Activated CD4-positive, alpha-beta T cell treated with anti-CD3 and anti-CD28 coated beads, Interleukin-2, amount 10 ng/mL, durations not matched to agents 7 days and 5 days (primary cell): ENCODE data around the gene TENM4. TPM values are rescaled to one million over a fixed set of nuclear protein-coding genes. Genes with fewer than 3 reads are reported as not detected.

Experiments
- CTCF ChIA-PET: fragments of 350-600 bp; sonication (Branson Sonifier 250); formaldehyde crosslinking; loops from one replicate; lab custom pipeline; 2021; ENCODE audit warnings: antibody characterized with exemption; lab: Charles Lee
- POLR2A ChIA-PET: fragments of 350-600 bp; sonication (Branson Sonifier 250); formaldehyde crosslinking; loops from one replicate; lab custom pipeline; 2021; ENCODE audit warnings: antibody characterized with exemption; lab: Charles Lee
- DNase-seq: peaks from one replicate; pipeline ENCODE4 v3.0.0-alpha.2; 2020
- H3K27ac Mint-ChIP-seq: one replicate; pipeline ENCODE4 v1.8.0; 2021; ENCODE audit warnings: mild to moderate bottlenecking, moderate library complexity, mixed read lengths
- H3K27me3 Mint-ChIP-seq: one replicate; pipeline ENCODE4 v1.8.0; 2021; ENCODE audit warnings: mixed read lengths
- H3K36me3 Mint-ChIP-seq: one replicate; pipeline ENCODE4 v1.8.0; 2021; ENCODE audit warnings: low read depth, mixed read lengths
- H3K4me1 Mint-ChIP-seq: one replicate; pipeline ENCODE4 v1.8.0; 2021; ENCODE audit warnings: mixed read lengths
- H3K4me3 Mint-ChIP-seq: one replicate; pipeline ENCODE4 v1.8.0; 2021; ENCODE audit warnings: mild to moderate bottlenecking, moderate library complexity, mixed read lengths
- H3K9me3 Mint-ChIP-seq: one replicate; pipeline ENCODE4 v1.8.0; 2021; ENCODE audit warnings: mixed read lengths
- total RNA-seq, 2 experiments: library from RNA; stranded (reverse); gene quantifications; one replicate each; pipeline ENCODE4 v1.2.3, GENCODE V29; 2021

TENM4 gene
- total RNA-seq, 2 experiments from 2014 or later, result not detected

DNA sequence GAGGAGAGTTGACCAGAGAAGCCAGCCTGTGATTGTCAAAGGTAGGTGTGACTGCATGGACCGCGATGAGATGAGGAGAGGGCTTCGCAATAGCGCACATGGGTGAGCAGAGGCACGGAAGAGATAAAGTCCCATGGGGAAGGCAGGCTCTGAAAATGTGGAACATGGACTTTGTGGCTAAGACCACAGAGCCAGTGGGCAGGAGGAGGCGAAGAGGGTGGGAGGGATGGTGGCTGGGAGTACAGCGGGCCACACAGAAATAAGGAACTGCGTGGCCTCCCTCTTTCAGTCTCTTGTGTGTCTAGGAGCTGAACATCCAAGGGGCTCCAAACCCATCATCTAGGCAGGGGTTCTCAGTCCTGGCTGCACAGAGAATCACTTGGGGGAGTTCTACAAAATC, 98.6 kb downstream of the TENM4 start:
- no peaks in the 10 kb centered on the region for H3K36me3 Mint-ChIP-seq
- no peaks in the 10 kb centered on the region for H3K4me1 Mint-ChIP-seq
- no peaks in the 10 kb centered on the region for H3K27me3 Mint-ChIP-seq
- DNase-seq, result no peak
- H3K9me3 Mint-ChIP-seq, result no peaks in the 10 kb centered on the region
- POLR2A ChIA-PET, result no interaction called here
- CTCF ChIA-PET, result no interaction called here
- no peak overlapping the region for H3K27ac Mint-ChIP-seq
- H3K4me3 Mint-ChIP-seq, result no peak overlapping the region

DNA sequence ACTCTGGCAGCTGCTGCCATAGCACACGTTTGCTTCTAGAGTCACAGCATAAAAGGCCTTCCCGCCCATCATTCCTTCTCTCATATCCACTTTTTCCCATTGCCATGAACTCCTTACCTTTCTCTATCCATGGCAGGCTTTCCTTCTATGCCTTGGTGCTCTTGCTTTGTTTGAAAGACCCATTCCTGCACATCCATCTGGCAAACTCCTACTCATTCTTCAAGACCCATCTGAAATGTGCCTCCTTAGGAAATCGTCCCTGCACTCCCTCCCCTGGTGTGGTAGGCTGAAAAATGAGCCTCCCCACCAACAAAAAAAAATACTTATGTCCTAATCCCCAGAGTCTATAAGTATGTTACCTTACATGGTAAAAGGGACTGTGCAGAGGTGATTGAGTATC, 100.3 kb downstream of the TENM4 start:
- POLR2A ChIA-PET, result no interaction called here
- Mint-ChIP-seq H3K9me3 (no peaks in the 10 kb centered on the region), H3K4me3 (no peak overlapping the region), H3K36me3 (no peaks in the 10 kb centered on the region), H3K27me3 (no peaks in the 10 kb centered on the region), H3K4me1 (no peaks in the 10 kb centered on the region), H3K27ac (no peak overlapping the region)
- CTCF ChIA-PET, result no interaction called here
- DNase-seq, result no peak

- ChIA-PET CTCF (no interaction called here), POLR2A (no interaction called here)
- H3K4me3 Mint-ChIP-seq, result no peak overlapping the region
- H3K27me3 Mint-ChIP-seq, result no peaks in the 10 kb centered on the region
- no peak for DNase-seq
- H3K27ac Mint-ChIP-seq, result no peak overlapping the region
- no peaks in the 10 kb centered on the region for H3K4me1 Mint-ChIP-seq
- no peaks in the 10 kb centered on the region for H3K36me3 Mint-ChIP-seq
- no peaks in the 10 kb centered on the region for H3K9me3 Mint-ChIP-seq
These were observed 103.9 kb downstream of the TENM4 start for GRCh38 chr11:79336797-79337517.

GRCh38 chr11:79335681-79336080, 105.1 kb downstream of the TENM4 start:
- no peak for DNase-seq
- Mint-ChIP-seq H3K36me3 (no peaks in the 10 kb centered on the region), H3K27me3 (no peaks in the 10 kb centered on the region), H3K27ac (no peak overlapping the region), H3K4me3 (no peak overlapping the region), H3K9me3 (no peaks in the 10 kb centered on the region), H3K4me1 (no peaks in the 10 kb centered on the region)
- POLR2A ChIA-PET, result no interaction called here
- CTCF ChIA-PET, result no interaction called here

- Mint-ChIP-seq H3K27ac (no peak overlapping the region), H3K9me3 (no peaks in the 10 kb centered on the region), H3K27me3 (no peaks in the 10 kb centered on the region), H3K4me3 (no peak overlapping the region), H3K36me3 (no peaks in the 10 kb centered on the region), H3K4me1 (no peaks in the 10 kb centered on the region)
- ChIA-PET CTCF (no interaction called here), POLR2A (no interaction called here)
- DNase-seq, result no peak
These were observed 107.5 kb downstream of the TENM4 start for GRCh38 chr11:79333355-79333754.

DNA sequence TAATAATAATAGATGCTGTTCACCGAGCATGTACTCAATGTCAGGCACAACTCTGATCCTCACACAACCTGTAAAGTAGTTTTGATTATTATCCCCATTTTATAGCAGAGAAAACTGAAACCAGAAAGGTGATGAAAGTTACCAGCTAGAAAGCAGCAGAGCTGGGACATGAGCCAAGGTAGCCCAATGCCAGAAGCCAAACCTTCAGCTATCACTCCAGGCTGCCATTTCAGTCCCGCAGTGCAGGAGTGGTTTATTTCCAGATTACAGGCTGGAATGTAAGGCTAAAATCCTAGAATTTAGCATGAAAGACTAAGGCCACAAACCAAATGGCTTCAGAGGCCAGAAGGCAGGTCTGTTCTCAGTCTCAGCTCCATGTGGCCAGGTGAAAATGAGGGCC, 108.8 kb downstream of the TENM4 start:
- Mint-ChIP-seq H3K4me1 (no peaks in the 10 kb centered on the region), H3K36me3 (no peaks in the 10 kb centered on the region), H3K4me3 (no peak overlapping the region), H3K27me3 (no peaks in the 10 kb centered on the region), H3K9me3 (no peaks in the 10 kb centered on the region), H3K27ac (no peak overlapping the region)
- CTCF ChIA-PET, result no interaction called here
- POLR2A ChIA-PET, result no interaction called here
- no peak for DNase-seq

GRCh38 chr11:79331203-79331901, 109.5 kb downstream of the TENM4 start:
- Mint-ChIP-seq H3K36me3 (no peaks in the 10 kb centered on the region), H3K27me3 (no peaks in the 10 kb centered on the region), H3K9me3 (no peaks in the 10 kb centered on the region), H3K4me3 (no peak overlapping the region), H3K27ac (no peak overlapping the region), H3K4me1 (no peaks in the 10 kb centered on the region)
- POLR2A ChIA-PET, result no interaction called here
- CTCF ChIA-PET, result no interaction called here
- no peak for DNase-seq

DNA sequence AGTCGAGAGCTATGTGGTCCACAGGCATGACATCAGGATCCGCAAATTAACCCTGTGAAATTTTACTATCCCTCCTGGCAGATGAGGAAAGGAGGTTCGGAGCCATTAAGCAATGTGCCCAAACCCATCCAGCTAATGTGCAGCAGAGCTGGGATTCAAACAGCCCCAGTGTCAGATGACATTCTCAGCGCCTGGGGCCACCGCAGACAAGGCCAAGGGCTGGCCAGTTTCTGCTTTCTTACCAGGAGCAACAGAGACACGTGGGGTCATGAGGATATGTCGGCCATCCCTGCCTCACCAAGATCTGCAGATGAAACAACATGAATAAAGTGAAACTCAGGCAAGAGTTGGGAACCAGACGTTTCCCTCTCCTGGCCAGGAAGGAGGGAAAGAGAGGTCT, 110.2 kb downstream of the TENM4 start:
- H3K4me1 Mint-ChIP-seq, result no peaks in the 10 kb centered on the region
- no peak overlapping the region for H3K4me3 Mint-ChIP-seq
- CTCF ChIA-PET, result no interaction called here
- DNase-seq, result no peak
- H3K27ac Mint-ChIP-seq, result no peak overlapping the region
- H3K27me3 Mint-ChIP-seq, result no peaks in the 10 kb centered on the region
- POLR2A ChIA-PET, result no interaction called here
- H3K36me3 Mint-ChIP-seq, result no peaks in the 10 kb centered on the region
- no peaks in the 10 kb centered on the region for H3K9me3 Mint-ChIP-seq

- CTCF ChIA-PET, result no interaction called here
- H3K36me3 Mint-ChIP-seq, result no peaks in the 10 kb centered on the region
- H3K9me3 Mint-ChIP-seq, result no peaks in the 10 kb centered on the region
- H3K27me3 Mint-ChIP-seq, result no peaks in the 10 kb centered on the region
- H3K27ac Mint-ChIP-seq, result no peak overlapping the region
- H3K4me1 Mint-ChIP-seq, result no peaks in the 10 kb centered on the region
- DNase-seq, result no peak
- H3K4me3 Mint-ChIP-seq, result no peak overlapping the region
- POLR2A ChIA-PET, result no interaction called here
These were observed 111.3 kb downstream of the TENM4 start for GRCh38 chr11:79329561-79329960.

- Mint-ChIP-seq H3K4me1 (no peaks in the 10 kb centered on the region), H3K27ac (no peak overlapping the region), H3K36me3 (no peaks in the 10 kb centered on the region), H3K27me3 (no peaks in the 10 kb centered on the region), H3K4me3 (no peak overlapping the region), H3K9me3 (no peaks in the 10 kb centered on the region)
- CTCF ChIA-PET, result no interaction called here
- no peak for DNase-seq
- POLR2A ChIA-PET, result no interaction called here
These were observed 112.4 kb downstream of the TENM4 start for GRCh38 chr11:79328402-79328801.

GRCh38 chr11:79325851-79326250, 115.0 kb downstream of the TENM4 start:
- Mint-ChIP-seq H3K4me3 (no peak overlapping the region), H3K36me3 (no peaks in the 10 kb centered on the region), H3K27me3 (no peaks in the 10 kb centered on the region), H3K4me1 (no peaks in the 10 kb centered on the region), H3K27ac (no peak overlapping the region), H3K9me3 (no peaks in the 10 kb centered on the region)
- DNase-seq, result no peak
- ChIA-PET CTCF (no interaction called here), POLR2A (no interaction called here)

- no peaks in the 10 kb centered on the region for H3K9me3 Mint-ChIP-seq
- no peaks in the 10 kb centered on the region for H3K27me3 Mint-ChIP-seq
- H3K4me3 Mint-ChIP-seq, result no peak overlapping the region
- ChIA-PET CTCF (interaction anchor here (0.6 kb wide), 1 partner anchor 692 kb away, joined by 3 read pairs; no protein-coding TSS in a partner anchor), POLR2A (no interaction called here)
- no peaks in the 10 kb centered on the region for H3K4me1 Mint-ChIP-seq
- H3K36me3 Mint-ChIP-seq, result no peaks in the 10 kb centered on the region
- H3K27ac Mint-ChIP-seq, result no peak overlapping the region
- no peak for DNase-seq
These were observed 119.6 kb downstream of the TENM4 start for GRCh38 chr11:79321263-79321662.

GRCh38 chr11:79314906-79315689, 125.7 kb downstream of the TENM4 start:
- Mint-ChIP-seq H3K27me3 (no peaks in the 10 kb centered on the region), H3K9me3 (peaks cover 2% of the 10 kb centered on the region), H3K4me1 (no peaks in the 10 kb centered on the region), H3K36me3 (no peaks in the 10 kb centered on the region), H3K27ac (no peak overlapping the region), H3K4me3 (no peak overlapping the region)
- CTCF ChIA-PET, result no interaction called here
- no peak for DNase-seq
- POLR2A ChIA-PET, result no interaction called here
